SJSA1 (cell line): ENCODE measurements around the gene RIMBP2. TPM values are rescaled to one million over a fixed set of nuclear protein-coding genes. Genes with fewer than 3 reads are reported as not detected.
"Not testable (repeated sequence)": the region's sequence is repeated elsewhere in the genome, so short reads cannot be mapped to it uniquely, and the experiment has no call there.

Source experiments
- DNase-seq, 2 experiments: peaks; one replicate each; pipeline ENCODE4 v3.0.0-alpha.2; 2015 to 2020; ENCODE audit warnings: low spot score in 2 of 2, low read depth in 1 of 2
- H3K27ac ChIP-seq: fragments of 250-450 bp; sonication (Bioruptor Pico); 2 replicates; pipeline ENCODE4 v1.5.1; 2020; ENCODE audit warnings: mild to moderate bottlenecking, moderate library complexity
- H3K27me3 ChIP-seq: fragments of 250-450 bp; sonication (Bioruptor Pico); replicated peaks from 2 replicates; pipeline ENCODE4 v1.5.1; 2020; ENCODE audit warnings: mild to moderate bottlenecking, moderate library complexity
- H3K36me3 ChIP-seq: fragments of 250-450 bp; sonication (Bioruptor Pico); 2 replicates; pipeline ENCODE4 v1.5.1; 2020; ENCODE audit warnings: mild to moderate bottlenecking
- H3K4me1 ChIP-seq: fragments of 250-450 bp; sonication (Bioruptor Pico); replicated peaks from 2 replicates; pipeline ENCODE4 v1.6.1; 2021; ENCODE audit warnings: mild to moderate bottlenecking
- H3K4me3 ChIP-seq: fragments of 250-450 bp; sonication (Bioruptor Pico); 2 replicates; pipeline ENCODE4 v1.5.1; 2020; ENCODE audit warnings: mild to moderate bottlenecking
- H3K9me3 ChIP-seq: fragments of 250-450 bp; sonication (Bioruptor Pico); replicated peaks from 2 replicates; pipeline ENCODE4 v1.5.1; 2020; ENCODE audit warnings: mild to moderate bottlenecking
- total RNA-seq: library from RNA; depleted of rRNA; stranded (reverse); fragments of >200 nt; shearing (Covaris generic); gene quantifications from 2 replicates; pipeline ENCODE4 v1.2.3, GENCODE V29; 2014

Gene RIMBP2
- total RNA-seq, 1 experiment from 2014 or later, result 0.16 TPM

GRCh38 chr12:130705178-130705822 is 10.8 kb downstream of the RIMBP2 start:
- no peaks in the 10 kb centered on the region for H3K36me3 ChIP-seq
- H3K27ac ChIP-seq, result no peak overlapping the region
- H3K4me1 ChIP-seq, result no peaks in the 10 kb centered on the region
- H3K27me3 ChIP-seq, result no peaks in the 10 kb centered on the region
- DNase-seq, result no peak
- no peak overlapping the region for H3K4me3 ChIP-seq
- H3K9me3 ChIP-seq, result no peaks in the 10 kb centered on the region

GRCh38 chr12:130704606-130705005 is 11.5 kb downstream of the RIMBP2 start:
- Histone ChIP-seq H3K4me1 (no peaks in the 10 kb centered on the region), H3K27me3 (no peaks in the 10 kb centered on the region), H3K4me3 (no peak overlapping the region), H3K36me3 (no peaks in the 10 kb centered on the region), H3K27ac (no peak overlapping the region), H3K9me3 (no peaks in the 10 kb centered on the region)
- no peak for DNase-seq

- DNase-seq, result no peak
- Histone ChIP-seq H3K27me3 (no peaks in the 10 kb centered on the region), H3K4me1 (no peaks in the 10 kb centered on the region), H3K36me3 (no peaks in the 10 kb centered on the region), H3K27ac (no peak overlapping the region), H3K9me3 (no peaks in the 10 kb centered on the region), H3K4me3 (no peak overlapping the region)
Observed at GRCh38 chr12:130703733-130704375, 12.2 kb downstream of the RIMBP2 start.

GRCh38 chr12:130702966-130703732 is 12.9 kb downstream of the RIMBP2 start:
- no peaks in the 10 kb centered on the region for H3K9me3 ChIP-seq
- no peak overlapping the region for H3K4me3 ChIP-seq
- H3K36me3 ChIP-seq, result no peaks in the 10 kb centered on the region
- no peak for DNase-seq
- H3K4me1 ChIP-seq, result no peaks in the 10 kb centered on the region
- H3K27ac ChIP-seq, result no peak overlapping the region
- no peaks in the 10 kb centered on the region for H3K27me3 ChIP-seq

GRCh38 chr12:130701402-130701744 is 14.7 kb downstream of the RIMBP2 start:
- Histone ChIP-seq H3K36me3 (no peaks in the 10 kb centered on the region), H3K4me3 (no peak overlapping the region), H3K4me1 (no peaks in the 10 kb centered on the region), H3K27me3 (no peaks in the 10 kb centered on the region), H3K9me3 (0 out of 2 replicates have a peak, but pooled peaks cover 3% of the 10 kb centered on the region), H3K27ac (no peak overlapping the region)
- DNase-seq, result no peak

GRCh38 chr12:130700492-130701401 is 15.4 kb downstream of the RIMBP2 start:
- no peak for DNase-seq
- no peak overlapping the region for H3K4me3 ChIP-seq
- no peak overlapping the region for H3K27ac ChIP-seq
- H3K27me3 ChIP-seq, result no peaks in the 10 kb centered on the region
- H3K9me3 ChIP-seq, result 0 out of 2 replicates have a peak, but pooled peaks cover 3% of the 10 kb centered on the region
- H3K4me1 ChIP-seq, result no peaks in the 10 kb centered on the region
- no peaks in the 10 kb centered on the region for H3K36me3 ChIP-seq

GRCh38 chr12:130698106-130698505 is 18.0 kb downstream of the RIMBP2 start:
- H3K4me3 ChIP-seq, result no peak overlapping the region
- H3K27ac ChIP-seq, result no peak overlapping the region
- 0 out of 2 replicates have a peak, but pooled peaks cover 3% of the 10 kb centered on the region for H3K9me3 ChIP-seq
- no peaks in the 10 kb centered on the region for H3K27me3 ChIP-seq
- H3K4me1 ChIP-seq, result no peaks in the 10 kb centered on the region
- no peaks in the 10 kb centered on the region for H3K36me3 ChIP-seq
- DNase-seq, result no peak

GRCh38 chr12:130696379-130697100 is 19.6 kb downstream of the RIMBP2 start:
- Histone ChIP-seq H3K4me1 (no peaks in the 10 kb centered on the region), H3K9me3 (0 out of 2 replicates have a peak, but pooled peaks cover 3% of the 10 kb centered on the region), H3K27me3 (no peaks in the 10 kb centered on the region), H3K4me3 (no peak overlapping the region), H3K27ac (no peak overlapping the region), H3K36me3 (no peaks in the 10 kb centered on the region)
- no peak for DNase-seq

GRCh38 chr12:130695061-130695460 is 21.0 kb downstream of the RIMBP2 start:
- no peak for DNase-seq
- no peaks in the 10 kb centered on the region for H3K27me3 ChIP-seq
- H3K27ac ChIP-seq, result no peak overlapping the region
- 0 out of 2 replicates have a peak, but pooled peaks cover 3% of the 10 kb centered on the region for H3K9me3 ChIP-seq
- no peak overlapping the region for H3K4me3 ChIP-seq
- H3K4me1 ChIP-seq, result no peaks in the 10 kb centered on the region
- no peaks in the 10 kb centered on the region for H3K36me3 ChIP-seq

- no peaks in the 10 kb centered on the region for H3K36me3 ChIP-seq
- DNase-seq, result no peak
- H3K4me3 ChIP-seq, result no peak overlapping the region
- no peak overlapping the region for H3K27ac ChIP-seq
- no peaks in the 10 kb centered on the region for H3K4me1 ChIP-seq
- no peaks in the 10 kb centered on the region; the same call in 1 of the 2 replicates for H3K9me3 ChIP-seq
- H3K27me3 ChIP-seq, result no peaks in the 10 kb centered on the region
Observed at GRCh38 chr12:130689408-130690405, 26.4 kb downstream of the RIMBP2 start.

- H3K4me3 ChIP-seq, H3K27ac ChIP-seq, DNase-seq, H3K4me1 ChIP-seq, H3K27me3 ChIP-seq, H3K36me3 ChIP-seq, H3K9me3 ChIP-seq: not testable (repeated sequence)
Observed at GRCh38 chr12:130688999-130689398, 27.1 kb downstream of the RIMBP2 start.
